ENCODE results near the gene KLHL26. TPM values are rescaled to one million over a fixed set of nuclear protein-coding genes. Genes with fewer than 3 reads are reported as not detected.

KLHL26 gene
- total and polyA plus RNA-seq, 2 donors from 2014 or later, result 5.6 to 16.1 TPM

DNA sequence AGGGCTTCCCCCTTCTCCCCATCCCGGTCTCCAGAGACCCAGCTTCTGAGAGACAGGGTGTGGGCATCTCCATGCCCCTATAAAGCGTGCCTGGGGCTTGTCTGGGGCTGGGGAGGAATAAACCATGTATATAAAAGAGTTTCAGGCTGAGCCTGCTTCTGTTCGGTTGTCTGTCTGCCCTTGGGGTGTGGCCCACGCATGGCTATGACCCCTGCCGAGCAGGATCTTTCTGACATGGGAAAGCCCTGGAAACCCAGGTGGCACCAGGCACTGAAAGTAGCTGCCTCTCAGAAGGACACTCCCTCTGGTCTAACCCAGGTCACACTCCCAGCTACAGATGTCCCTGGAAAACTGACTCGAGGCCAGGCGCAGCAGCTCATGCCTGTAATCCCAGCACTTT lies 15.9 kb upstream of the KLHL26 start:
- Histone ChIP-seq H3K9me3 (ENCODE audit: control insufficient read depth in 2 of 3, insufficient read depth in 1 of 3, low read length in 3 of 3) (no peaks in the 10 kb centered on the region), H3K4me3 (ENCODE audit: low read length in 3 of 3) (no peak overlapping the region), H3K9ac (ENCODE audit: low read length in 3 of 3) (no peak overlapping the region), H3K27me3 (ENCODE audit: control insufficient read depth, insufficient read depth, low read length) (no peaks in the 10 kb centered on the region), H3K27ac (ENCODE audit: low read depth in 2 of 2, low read length in 2 of 2) (no peak overlapping the region), H3K4me1 (ENCODE audit: control insufficient read depth in 2 of 3, insufficient read depth in 2 of 3, low read depth in 1 of 3, low read length in 3 of 3) (no peaks in the 10 kb centered on the region), H3K36me3 (ENCODE audit: control insufficient read depth in 2 of 3, insufficient read depth in 3 of 3, low read length in 3 of 3) (no peaks in the 10 kb centered on the region)
- no peak for FAIRE-seq
- TF ChIP-seq, protein P1, sequence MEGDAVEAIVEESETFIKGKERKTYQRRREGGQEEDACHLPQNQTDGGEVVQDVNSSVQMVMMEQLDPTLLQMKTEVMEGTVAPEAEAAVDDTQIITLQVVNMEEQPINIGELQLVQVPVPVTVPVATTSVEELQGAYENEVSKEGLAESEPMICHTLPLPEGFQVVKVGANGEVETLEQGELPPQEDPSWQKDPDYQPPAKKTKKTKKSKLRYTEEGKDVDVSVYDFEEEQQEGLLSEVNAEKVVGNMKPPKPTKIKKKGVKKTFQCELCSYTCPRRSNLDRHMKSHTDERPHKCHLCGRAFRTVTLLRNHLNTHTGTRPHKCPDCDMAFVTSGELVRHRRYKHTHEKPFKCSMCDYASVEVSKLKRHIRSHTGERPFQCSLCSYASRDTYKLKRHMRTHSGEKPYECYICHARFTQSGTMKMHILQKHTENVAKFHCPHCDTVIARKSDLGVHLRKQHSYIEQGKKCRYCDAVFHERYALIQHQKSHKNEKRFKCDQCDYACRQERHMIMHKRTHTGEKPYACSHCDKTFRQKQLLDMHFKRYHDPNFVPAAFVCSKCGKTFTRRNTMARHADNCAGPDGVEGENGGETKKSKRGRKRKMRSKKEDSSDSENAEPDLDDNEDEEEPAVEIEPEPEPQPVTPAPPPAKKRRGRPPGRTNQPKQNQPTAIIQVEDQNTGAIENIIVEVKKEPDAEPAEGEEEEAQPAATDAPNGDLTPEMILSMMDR (IDR thresholded peaks at IDR 0.05; ENCODE audit: borderline replicate concordance, extremely low read depth, insufficient read depth), result no peak
- no peak for DNase-seq
- intact Hi-C loops (cut with DNase I), result no loop called here

DNA sequence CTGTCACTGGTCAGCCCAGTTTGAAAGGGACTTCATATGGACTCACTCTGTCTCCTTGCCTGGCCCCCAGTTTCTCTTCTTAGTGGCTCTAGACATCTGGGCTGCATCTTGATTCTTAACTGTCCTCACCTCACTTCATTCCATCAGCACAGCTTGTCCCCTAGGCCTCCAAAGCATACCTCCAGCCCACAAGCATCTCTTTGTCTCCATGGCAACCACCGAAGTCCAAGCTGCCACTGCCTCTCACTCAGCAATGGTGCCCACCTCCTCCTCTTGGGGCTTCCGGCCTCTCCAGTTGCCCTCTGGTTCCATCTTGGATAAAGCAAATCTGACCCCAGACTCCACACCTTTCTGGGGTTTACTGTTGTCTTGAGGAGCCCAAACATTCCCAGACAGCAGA lies 9.9 kb upstream of the KLHL26 start:
- no peak overlapping the region for H3K27ac ChIP-seq (ENCODE audit: low read depth in 2 of 2, low read length in 2 of 2)
- no peaks in the 10 kb centered on the region for H3K4me1 ChIP-seq (ENCODE audit: control insufficient read depth in 2 of 3, insufficient read depth in 2 of 3, low read depth in 1 of 3, low read length in 3 of 3)
- TF ChIP-seq, protein P1 (IDR thresholded peaks at IDR 0.05; ENCODE audit: borderline replicate concordance, extremely low read depth, insufficient read depth), result no peak
- H3K27me3 ChIP-seq (ENCODE audit: control insufficient read depth, insufficient read depth, low read length), result no peaks in the 10 kb centered on the region
- DNase-seq (no peak), FAIRE-seq (no peak)
- no peak overlapping the region for H3K4me3 ChIP-seq (ENCODE audit: low read length in 3 of 3)
- H3K36me3 ChIP-seq (ENCODE audit: control insufficient read depth in 2 of 3, insufficient read depth in 3 of 3, low read length in 3 of 3), result no peaks in the 10 kb centered on the region
- H3K9me3 ChIP-seq (ENCODE audit: control insufficient read depth in 2 of 3, insufficient read depth in 1 of 3, low read length in 3 of 3), result no peaks in the 10 kb centered on the region
- intact Hi-C loops (cut with DNase I), result no loop called here
- H3K9ac ChIP-seq (ENCODE audit: low read length in 3 of 3), result no peak overlapping the region

- Histone ChIP-seq H3K36me3 (ENCODE audit: control insufficient read depth in 2 of 3, insufficient read depth in 3 of 3, low read length in 3 of 3) (no peaks in the 10 kb centered on the region), H3K9ac (ENCODE audit: low read length in 3 of 3) (no peak overlapping the region), H3K9me3 (ENCODE audit: control insufficient read depth in 2 of 3, insufficient read depth in 1 of 3, low read length in 3 of 3) (no peaks in the 10 kb centered on the region), H3K27ac (ENCODE audit: low read depth in 2 of 2, low read length in 2 of 2) (no peak overlapping the region), H3K4me3 (ENCODE audit: low read length in 3 of 3) (no peak overlapping the region), H3K27me3 (ENCODE audit: control insufficient read depth, insufficient read depth, low read length) (no peaks in the 10 kb centered on the region), H3K4me1 (ENCODE audit: control insufficient read depth in 2 of 3, insufficient read depth in 2 of 3, low read depth in 1 of 3, low read length in 3 of 3) (no peaks in the 10 kb centered on the region)
- intact Hi-C loops (cut with DNase I), result no loop called here
- peak in 1 of 5 donors; percentile 87 for DNase-seq
- no peak for FAIRE-seq
- TF ChIP-seq, protein P1 (IDR thresholded peaks at IDR 0.05; ENCODE audit: borderline replicate concordance, extremely low read depth, insufficient read depth), result no peak
Observed at GRCh38 chr19:18629166-18630088, 7.4 kb upstream of the KLHL26 start.
